Stimulated activated memory B cell treated with anti-CD40 and anti-IgM and Interleukin-4, amounts not matched to agents 10 μg/mL and 1 μg/mL and 100 μg/mL, for 72 hours (primary cell): Measurements from ENCODE around the gene SCYGR2.

Source experiments
- ATAC-seq: fragments of 150-1000 bp; cut with Tn5 transposase; 2 replicates; pipeline ENCODE4 v1.10.0; 2021
- H3K27ac Mint-ChIP-seq: one replicate; pipeline ENCODE4 v1.8.0; 2022; ENCODE audit warnings: mild to moderate bottlenecking, mixed read lengths
- H3K27me3 Mint-ChIP-seq: one replicate; pipeline ENCODE4 v1.8.0; 2022; ENCODE audit warnings: mixed read lengths
- H3K36me3 Mint-ChIP-seq: one replicate; pipeline ENCODE4 v1.8.0; 2022; ENCODE audit warnings: mixed read lengths
- H3K4me1 Mint-ChIP-seq: one replicate; pipeline ENCODE4 v1.8.0; 2022; ENCODE audit warnings: mixed read lengths
- H3K4me3 Mint-ChIP-seq: one replicate; pipeline ENCODE4 v1.8.0; 2022; ENCODE audit warnings: mild to moderate bottlenecking, moderate library complexity, mixed read lengths
- H3K9me3 Mint-ChIP-seq: one replicate; pipeline ENCODE4 v1.8.0; 2022; ENCODE audit warnings: mixed read lengths

The SCYGR2 gene

DNA sequence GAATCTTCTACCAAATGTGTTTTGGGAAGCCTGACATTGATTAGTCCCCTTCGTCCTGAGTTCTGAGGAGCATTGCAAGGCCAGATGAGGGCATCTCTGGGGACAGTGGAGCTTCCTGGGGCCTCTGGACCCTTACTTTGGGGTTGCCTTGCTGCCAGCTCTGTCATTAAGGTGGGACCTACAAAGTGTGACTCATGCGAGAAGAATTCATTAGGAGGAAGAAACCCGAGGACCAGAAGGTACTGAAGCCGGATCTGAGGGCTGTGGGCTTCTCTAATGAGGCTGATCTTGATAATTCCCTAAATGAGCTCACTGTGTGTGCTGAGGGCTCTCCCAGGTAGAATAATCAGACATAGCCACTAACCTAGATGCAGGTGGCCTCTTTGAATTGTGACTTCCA lies 695 bp upstream of the SCYGR2 start:
- H3K27me3 Mint-ChIP-seq: peaks cover 69% of the 10 kb centered on the region
- no peak overlapping the region for H3K27ac Mint-ChIP-seq
- H3K9me3 Mint-ChIP-seq: no peaks in the 10 kb centered on the region
- H3K36me3 Mint-ChIP-seq: no peaks in the 10 kb centered on the region
- ATAC-seq: no peak
- no peak overlapping the region for H3K4me3 Mint-ChIP-seq
- no peaks in the 10 kb centered on the region for H3K4me1 Mint-ChIP-seq

DNA sequence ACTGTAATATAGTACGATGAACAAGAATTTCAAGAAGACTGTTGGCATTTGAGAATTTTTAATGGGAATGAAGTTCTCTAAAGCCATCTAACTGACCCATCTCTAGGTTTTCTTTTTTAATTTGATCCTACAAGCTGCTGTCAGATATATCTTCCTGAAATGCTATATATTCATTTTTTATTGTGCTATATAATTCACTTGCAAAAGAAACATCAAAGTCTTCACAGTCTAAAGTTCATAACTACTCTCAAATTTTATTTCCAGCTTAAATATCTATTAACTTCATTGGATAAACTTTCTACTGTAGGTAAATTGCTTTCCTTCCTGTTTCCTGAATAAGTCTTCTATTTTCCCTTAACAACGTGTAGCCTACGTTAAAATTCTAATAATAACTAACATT lies 3.7 kb downstream of the SCYGR2 start:
- Mint-ChIP-seq H3K9me3 (no peaks in the 10 kb centered on the region), H3K27ac (no peak overlapping the region), H3K36me3 (no peaks in the 10 kb centered on the region), H3K4me1 (no peaks in the 10 kb centered on the region), H3K27me3 (peaks cover 59% of the 10 kb centered on the region), H3K4me3 (no peak overlapping the region)
- ATAC-seq: no peak

DNA sequence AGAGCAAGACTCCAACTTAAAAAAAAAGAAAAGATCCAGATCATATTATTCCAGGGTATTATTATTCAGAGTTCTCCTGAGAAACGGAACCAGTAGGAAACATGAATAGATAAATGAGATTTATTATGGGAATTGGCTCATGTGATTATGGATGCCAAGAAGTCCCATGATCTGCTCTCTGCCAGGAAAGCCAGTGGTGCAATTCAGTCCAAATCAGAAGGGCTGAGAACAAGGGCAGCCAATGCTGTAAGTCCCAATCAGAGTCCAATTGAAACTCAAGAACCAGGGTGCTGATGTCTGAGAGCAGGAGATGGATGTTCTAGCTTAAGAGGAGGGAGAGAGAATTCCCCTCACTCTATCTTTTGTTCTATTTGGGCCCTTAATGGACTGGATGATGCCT lies 7.8 kb downstream of the SCYGR2 start:
- Mint-ChIP-seq H3K27ac (no peak overlapping the region), H3K27me3 (peaks cover 43% of the 10 kb centered on the region), H3K4me1 (peaks cover 20% of the 10 kb centered on the region)

DNA sequence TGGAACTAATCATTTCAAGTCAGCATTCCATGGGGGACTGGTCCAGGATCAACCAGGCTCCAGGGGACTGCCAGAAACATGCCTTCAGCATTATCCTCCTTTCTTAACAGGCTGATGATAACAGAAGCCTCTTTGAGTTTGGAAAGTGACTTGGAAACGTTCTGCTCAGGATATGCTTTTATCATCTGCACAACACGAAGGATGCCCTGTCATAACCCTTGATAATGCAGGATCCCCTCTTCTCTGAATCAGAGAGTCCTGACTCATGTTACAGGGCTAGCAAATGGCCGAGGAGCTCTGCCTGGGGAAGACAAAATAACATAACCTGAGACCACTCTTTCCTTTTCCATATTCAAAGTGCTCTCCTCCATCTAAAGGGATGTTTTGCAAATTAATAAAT lies 9.2 kb downstream of the SCYGR2 start:
- Mint-ChIP-seq H3K4me3 (no peak overlapping the region), H3K27me3 (peaks cover 43% of the 10 kb centered on the region), H3K9me3 (no peaks in the 10 kb centered on the region), H3K27ac (no peak overlapping the region), H3K36me3 (no peaks in the 10 kb centered on the region), H3K4me1 (peaks cover 20% of the 10 kb centered on the region)
- no peak for ATAC-seq

More for the DNA sequence above, 7.8 kb downstream of the SCYGR2 start:
- H3K36me3 Mint-ChIP-seq: no peaks in the 10 kb centered on the region
- no peaks in the 10 kb centered on the region for H3K9me3 Mint-ChIP-seq
- H3K4me3 Mint-ChIP-seq: no peak overlapping the region
- no peak for ATAC-seq

- Mint-ChIP-seq H3K27ac (no peak overlapping the region), H3K4me3 (no peak overlapping the region), H3K9me3 (no peaks in the 10 kb centered on the region), H3K4me1 (peaks cover 20% of the 10 kb centered on the region), H3K27me3 (peaks cover 39% of the 10 kb centered on the region), H3K36me3 (no peaks in the 10 kb centered on the region)
- ATAC-seq: peak; percentile 90
Observed at GRCh38 chr2:227608561-227609338, 10.1 kb downstream of the SCYGR2 start.

DNA sequence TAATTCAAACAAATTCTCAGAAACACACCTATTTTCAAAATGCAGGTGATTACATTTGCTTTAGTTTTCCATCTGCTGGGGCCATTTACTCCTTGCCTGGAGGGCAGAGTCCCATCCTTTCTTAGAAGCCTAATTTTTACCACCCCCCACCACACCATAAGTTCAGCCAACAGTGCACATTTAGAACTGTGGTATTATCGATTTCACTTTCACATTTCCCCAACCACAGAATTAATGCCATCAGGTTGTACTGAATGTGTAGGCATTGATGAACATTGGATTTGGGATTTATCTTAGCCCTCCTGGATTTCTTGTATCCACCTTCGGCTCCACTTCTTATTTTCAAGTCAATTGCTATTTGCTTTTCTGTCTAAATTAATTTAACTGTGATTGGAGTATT lies 11.4 kb downstream of the SCYGR2 start:
- H3K36me3 Mint-ChIP-seq: no peaks in the 10 kb centered on the region
- no peak overlapping the region for H3K27ac Mint-ChIP-seq
- H3K4me1 Mint-ChIP-seq: peaks cover 20% of the 10 kb centered on the region
- peaks cover 27% of the 10 kb centered on the region for H3K27me3 Mint-ChIP-seq
- H3K9me3 Mint-ChIP-seq: no peaks in the 10 kb centered on the region
- ATAC-seq: no peak
- no peak overlapping the region for H3K4me3 Mint-ChIP-seq

DNA sequence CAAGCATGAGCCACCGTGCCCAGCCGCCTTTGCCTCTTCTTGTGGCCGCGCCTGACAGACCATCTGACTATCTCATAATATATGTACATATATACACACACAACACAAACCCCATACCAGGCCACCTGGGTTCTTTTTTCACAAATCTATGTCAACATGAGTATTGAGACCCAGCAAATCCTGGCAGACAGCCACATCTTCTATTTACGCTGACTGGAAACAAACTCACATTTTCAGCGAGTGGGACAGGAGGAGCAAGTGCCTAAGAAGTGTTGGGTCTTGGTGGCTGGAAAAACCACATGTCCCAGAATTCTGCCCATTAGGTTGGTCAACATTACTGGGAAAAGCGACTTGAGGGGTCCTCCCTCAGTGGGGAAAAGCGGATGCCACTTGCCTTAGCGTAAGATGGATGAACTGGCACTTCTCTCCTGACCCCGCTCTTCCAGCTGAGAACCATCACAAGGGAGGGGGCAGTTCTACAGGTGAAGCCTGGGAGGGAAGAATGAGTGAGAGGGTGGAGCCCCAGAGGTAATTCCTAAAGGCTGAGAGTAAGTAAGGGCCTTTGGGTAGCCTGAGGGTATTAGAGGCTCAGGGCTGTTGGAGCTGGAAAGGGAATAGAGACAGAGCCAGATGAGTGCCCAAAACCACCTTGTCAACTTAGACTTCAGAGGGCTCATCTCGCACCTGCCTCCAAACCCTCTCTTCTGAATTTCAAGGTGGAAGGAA lies 14.0 kb downstream of the SCYGR2 start:
- H3K27me3 Mint-ChIP-seq: peaks cover 39% of the 10 kb centered on the region
- no peaks in the 10 kb centered on the region for H3K36me3 Mint-ChIP-seq
- no peak for ATAC-seq
- no peak overlapping the region for H3K4me3 Mint-ChIP-seq
- peaks cover 20% of the 10 kb centered on the region for H3K4me1 Mint-ChIP-seq
- H3K27ac Mint-ChIP-seq: no peak overlapping the region
- no peaks in the 10 kb centered on the region for H3K9me3 Mint-ChIP-seq

DNA sequence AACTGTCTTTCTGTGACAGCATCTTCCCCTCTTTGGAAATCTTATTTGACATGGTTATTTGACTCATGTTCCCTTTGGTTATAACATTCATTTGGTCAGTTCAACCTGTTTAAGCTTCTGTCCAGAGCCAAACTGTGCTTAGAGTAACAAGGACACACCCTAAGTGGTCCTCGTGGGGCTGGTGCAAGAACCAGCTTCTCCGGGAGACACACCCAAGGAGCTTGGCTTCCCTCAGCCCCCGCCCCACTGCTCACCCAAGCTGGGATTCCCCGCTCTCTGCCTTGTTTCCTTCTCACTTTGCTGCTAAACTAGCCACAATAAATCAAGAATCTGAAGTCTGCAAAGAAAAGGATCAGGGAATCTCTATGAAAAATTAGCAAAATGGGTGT lies 14.6 kb downstream of the SCYGR2 start:
- no peaks in the 10 kb centered on the region for H3K9me3 Mint-ChIP-seq
- no peaks in the 10 kb centered on the region for H3K36me3 Mint-ChIP-seq
- ATAC-seq: no peak
- H3K4me3 Mint-ChIP-seq: no peak overlapping the region
- peaks cover 16% of the 10 kb centered on the region for H3K4me1 Mint-ChIP-seq
- peaks cover 42% of the 10 kb centered on the region for H3K27me3 Mint-ChIP-seq
- H3K27ac Mint-ChIP-seq: no peak overlapping the region

DNA sequence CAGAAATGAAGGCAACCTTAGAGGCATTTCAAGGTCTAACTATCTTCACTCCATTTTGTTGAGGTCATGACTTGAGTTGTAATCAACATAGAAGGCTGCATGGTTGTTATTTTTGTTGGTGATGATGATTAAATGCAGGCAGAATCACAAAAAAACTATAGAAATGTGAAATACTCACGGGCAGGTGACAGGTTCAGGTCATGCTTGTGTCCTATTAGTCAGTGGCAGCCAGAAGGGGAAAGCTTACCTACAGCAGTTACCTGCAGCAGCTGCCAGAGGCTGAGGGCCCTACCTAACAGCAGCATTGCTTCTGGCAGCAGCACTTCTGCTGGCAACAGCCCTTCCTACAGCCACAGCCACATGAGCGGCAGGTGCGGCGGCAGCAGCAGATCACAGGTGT lies 15.6 kb downstream of the SCYGR2 start:
- no peak for ATAC-seq

GRCh38 chr2:227614740-227615139 lies 16.0 kb downstream of the SCYGR2 start, which contains the start of gene SCYGR3:
Gene SCYGR3 (minus strand): TSS chr2:227614840. CDS start chr2:227614840, 0 bp downstream.
- Mint-ChIP-seq H3K27ac (no peak within 1 kb of the TSS), H3K27me3 (peaks cover 49% of the 10 kb centered on the region), H3K9me3 (no peaks in the 10 kb centered on the region), H3K36me3 (no peaks in the 10 kb centered on the region), H3K4me1 (peaks cover 5% of the 10 kb centered on the region), H3K4me3 (no peak within 1 kb of the TSS)
- no peak for ATAC-seq

More for the DNA sequence above, 15.6 kb downstream of the SCYGR2 start:
- peaks cover 6% of the 10 kb centered on the region for H3K4me1 Mint-ChIP-seq
- H3K27me3 Mint-ChIP-seq: peaks cover 49% of the 10 kb centered on the region
- H3K27ac Mint-ChIP-seq: no peak overlapping the region
- H3K4me3 Mint-ChIP-seq: no peak overlapping the region
- no peaks in the 10 kb centered on the region for H3K9me3 Mint-ChIP-seq
- H3K36me3 Mint-ChIP-seq: no peaks in the 10 kb centered on the region

GRCh38 chr2:227615181-227615580 lies 16.5 kb downstream of the SCYGR2 start:
- Mint-ChIP-seq H3K4me1 (peaks cover 2% of the 10 kb centered on the region), H3K9me3 (no peaks in the 10 kb centered on the region), H3K27ac (no peak overlapping the region), H3K4me3 (no peak overlapping the region), H3K27me3 (peaks cover 52% of the 10 kb centered on the region), H3K36me3 (no peaks in the 10 kb centered on the region)
- no peak for ATAC-seq

GRCh38 chr2:227615906-227616305 lies 17.2 kb downstream of the SCYGR2 start:
- Mint-ChIP-seq H3K36me3 (no peaks in the 10 kb centered on the region), H3K27ac (no peak overlapping the region), H3K9me3 (no peaks in the 10 kb centered on the region), H3K4me1 (no peaks in the 10 kb centered on the region), H3K4me3 (no peak overlapping the region), H3K27me3 (peaks cover 59% of the 10 kb centered on the region)
- no peak for ATAC-seq

DNA sequence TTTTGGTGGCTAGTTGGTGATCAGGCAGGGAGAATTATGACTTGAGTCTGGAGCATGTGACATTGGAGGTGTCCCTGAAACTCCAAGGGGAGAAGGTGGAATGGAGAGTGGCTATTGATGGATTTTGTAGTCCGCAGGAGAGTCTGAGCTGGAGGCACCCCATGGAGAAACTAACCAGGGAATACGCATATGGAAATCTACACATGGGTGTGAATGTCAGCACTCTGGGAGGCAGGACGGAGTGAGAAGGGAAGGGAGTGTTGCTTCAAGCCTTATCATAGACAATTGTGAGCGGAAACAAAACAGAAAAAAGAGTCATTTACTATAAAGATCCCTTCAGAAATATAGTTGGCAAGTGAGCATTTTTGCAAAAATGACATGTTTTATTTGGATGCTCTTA lies 17.9 kb downstream of the SCYGR2 start:
- Mint-ChIP-seq H3K27ac (no peak overlapping the region), H3K36me3 (no peaks in the 10 kb centered on the region), H3K9me3 (no peaks in the 10 kb centered on the region), H3K4me1 (no peaks in the 10 kb centered on the region), H3K27me3 (peaks cover 63% of the 10 kb centered on the region), H3K4me3 (no peak overlapping the region)
- ATAC-seq: no peak

DNA sequence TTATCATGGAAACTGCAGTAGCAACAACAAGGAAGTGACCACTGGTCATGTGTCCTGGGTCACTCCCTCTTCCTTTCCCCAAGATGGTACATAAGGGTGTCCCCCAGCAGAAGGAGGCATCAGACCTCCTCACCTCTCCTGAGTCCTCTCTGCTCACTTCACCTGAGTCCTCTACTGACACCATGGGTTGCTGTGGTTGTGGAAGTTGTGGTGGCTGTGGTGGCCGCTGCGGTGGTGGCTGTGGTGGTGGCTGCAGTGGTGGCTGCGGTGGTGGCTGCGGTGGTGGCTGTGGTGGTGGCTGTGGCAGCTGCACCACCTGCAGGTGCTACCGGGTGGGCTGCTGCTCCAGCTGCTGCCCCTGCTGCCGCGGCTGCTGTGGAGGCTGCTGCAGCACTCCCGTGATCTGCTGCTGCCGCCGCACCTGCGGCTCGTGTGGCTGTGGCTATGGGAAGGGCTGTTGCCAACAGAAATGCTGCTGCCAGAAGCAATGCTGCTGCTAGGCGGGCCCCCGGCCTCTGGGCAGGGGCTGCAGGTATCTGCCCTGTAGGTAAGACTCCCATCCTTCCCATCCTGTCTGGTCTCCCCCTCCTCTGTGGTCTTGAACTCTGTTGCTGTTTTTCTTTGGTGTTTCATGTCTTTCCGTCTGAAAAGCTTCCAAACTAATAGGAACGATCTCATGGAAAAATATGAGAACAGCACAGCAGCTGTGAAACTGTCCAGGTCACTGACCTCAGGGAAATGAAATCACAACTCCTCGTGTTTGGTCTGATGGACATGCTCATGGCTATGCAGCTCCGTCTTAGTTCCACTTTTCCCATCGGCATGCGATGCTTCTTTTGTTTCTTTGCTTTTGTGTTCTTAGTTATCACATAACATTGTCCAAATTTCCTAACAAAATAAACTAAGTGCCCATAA lies 18.9 kb downstream of the SCYGR2 start, which contains the start of gene SCYGR4:
Gene SCYGR4, plus strand, starts transcription at position 183 of the 915 bp plus-strand sequence. Its CDS starts 0 bp downstream, at position 183.
- Mint-ChIP-seq H3K4me3 (no peak within 1 kb of the TSS), H3K36me3 (no peaks in the 10 kb centered on the region), H3K4me1 (no peaks in the 10 kb centered on the region), H3K27ac (no peak within 1 kb of the TSS), H3K9me3 (no peaks in the 10 kb centered on the region), H3K27me3 (peaks cover 54% of the 10 kb centered on the region)
- no peak for ATAC-seq

DNA sequence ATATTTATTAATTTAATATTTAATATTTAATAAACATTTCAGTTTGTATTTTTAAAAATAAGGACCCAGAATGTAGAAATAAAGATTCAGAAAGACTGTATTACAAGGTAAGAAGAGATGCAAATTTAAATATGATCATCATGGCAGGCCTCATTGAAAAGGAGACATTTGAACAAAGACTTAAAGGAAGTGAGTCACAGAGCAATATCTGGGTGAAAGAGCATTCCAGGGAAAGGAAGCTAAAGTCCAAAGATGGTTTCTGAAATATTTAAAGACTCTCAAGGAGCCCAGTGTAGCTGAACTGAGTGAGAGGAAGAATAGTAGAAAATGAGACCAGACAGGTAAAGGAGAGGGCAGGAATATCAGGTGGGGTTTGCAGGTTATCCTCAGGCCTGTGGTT lies 24.5 kb downstream of the SCYGR2 start:
- Mint-ChIP-seq H3K4me3 (no peak overlapping the region), H3K4me1 (no peaks in the 10 kb centered on the region), H3K27ac (no peak overlapping the region), H3K27me3 (peaks cover 37% of the 10 kb centered on the region), H3K9me3 (peaks cover 3% of the 10 kb centered on the region), H3K36me3 (no peaks in the 10 kb centered on the region)
- no peak for ATAC-seq
